GM13977 (cell line): Measurements from ENCODE around the gene GALNTL6.
A peak's percentile ranks its signal among the peaks of the same experiment; 100 is the strongest.

Experiments used
- DNase-seq: peaks from one replicate; pipeline ENCODE4 v3.0.0; 2012; ENCODE audit warnings: low spot score
- CTCF ChIP-seq: IDR thresholded peaks from 2 replicates; pipeline ENCODE4 v1.5.1; 2012; ENCODE audit warnings: mild to moderate bottlenecking, control low read depth; ENCODE audit not compliant: insufficient read depth; ENCODE audit errors: extremely low read depth, missing control alignments
- in situ Hi-C: fragments of 300-500 bp; cut with MboI; formaldehyde crosslinking; loops from one replicate; pipeline ENCODE4 v1.12.0; 2022; ENCODE audit warnings: low sequenced_read_pairs, low pct_unique_long_range_greater_than_20kb, mixed read lengths, inconsistent platforms; ENCODE audit not compliant: unreplicated experiment

Gene GALNTL6

GRCh38 chr4:171812665-171813525 is at the start of gene GALNTL6:
Gene GALNTL6 (plus strand): TSS chr4:171813404.
- no peak for TF ChIP-seq CTCF
- no peak for DNase-seq
- in situ Hi-C loops: no loop called here

- in situ Hi-C loops: no loop called here
- DNase-seq: no peak
- TF ChIP-seq CTCF: no peak
These were observed 47.7 kb upstream of the GALNTL6 start for GRCh38 chr4:171765514-171765913.

- TF ChIP-seq CTCF: no peak
- no peak for DNase-seq
- in situ Hi-C loops: no loop called here
These were observed 38.5 kb upstream of the GALNTL6 start for GRCh38 chr4:171774642-171775190.

- DNase-seq: no peak
- in situ Hi-C loops: no loop called here
- TF ChIP-seq CTCF: no peak
These were observed 33.9 kb upstream of the GALNTL6 start for GRCh38 chr4:171779301-171779700.

GRCh38 chr4:171785388-171785787 is 27.8 kb upstream of the GALNTL6 start:
- no peak for DNase-seq
- in situ Hi-C loops: no loop called here
- TF ChIP-seq CTCF: peak; percentile 39

- in situ Hi-C loops: no loop called here
- TF ChIP-seq CTCF: no peak
- DNase-seq: no peak
These were observed 19.5 kb upstream of the GALNTL6 start for GRCh38 chr4:171793723-171794122.
